ENCODE results near the gene ALKBH1.

DNA sequence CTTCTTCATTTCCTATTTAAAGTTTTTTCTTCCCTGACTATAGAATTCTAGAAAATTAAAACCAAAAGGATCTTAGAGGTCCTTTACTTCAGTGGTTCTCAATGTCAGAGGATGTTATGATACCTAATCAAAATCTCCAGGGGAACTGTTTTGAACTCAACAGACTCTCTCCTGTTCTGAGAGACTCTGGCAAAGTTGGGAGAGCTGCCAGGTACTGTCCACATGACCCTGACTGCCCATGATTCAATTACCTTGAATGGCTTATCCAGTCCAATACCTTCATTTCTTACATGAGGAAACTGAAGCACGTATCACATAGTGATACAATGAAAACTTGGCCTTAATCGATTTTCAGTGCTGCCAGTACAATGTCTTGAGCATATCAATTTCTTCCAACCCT, 16.6 kb downstream of the ALKBH1 start:
- no peak for TF ChIP-seq CTCF (IDR thresholded peaks at IDR 0.05; ENCODE audit: low read length)
- TF ChIP-seq EZH2phosphoT487 (IDR thresholded peaks at IDR 0.05; ENCODE audit: low read length): no peak

All from MM.1S (cell line).